ENCODE results near the gene C21orf58.
"Not testable (repeated sequence)": the region's sequence is repeated elsewhere in the genome, so short reads cannot be mapped to it uniquely, and the experiment has no call there.

C21orf58 gene

DNA sequence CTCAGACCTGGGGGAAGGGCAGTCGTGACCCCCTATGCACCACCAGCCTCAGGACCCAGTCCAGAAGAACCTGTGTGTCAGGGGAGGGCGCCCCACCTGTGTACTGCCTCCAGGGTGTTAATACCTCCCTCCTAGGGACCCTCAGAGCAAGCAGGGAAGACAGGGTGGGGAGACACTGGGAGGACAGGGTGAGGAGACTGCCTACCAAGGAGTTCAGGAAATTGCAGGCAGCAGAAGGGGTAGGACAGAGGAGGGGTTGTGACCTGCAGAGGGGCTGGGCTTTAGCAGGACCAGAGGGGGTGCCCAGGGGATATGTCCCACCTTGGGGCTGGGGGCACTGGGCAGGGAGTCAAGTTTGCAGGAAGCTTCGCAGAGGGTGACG, 5.2 kb downstream of the C21orf58 start:
- peak overlapping the region; percentile 16; the same call in 1 of the 2 replicates for H3K4me3 ChIP-seq (ENCODE audit: low read depth, low read length)
- no peak for TF ChIP-seq CTCF (IDR thresholded peaks at IDR 0.05; ENCODE audit: control insufficient read depth, extremely low read depth, insufficient read depth)
- no peak for DNase-seq (ENCODE audit: low read depth)

DNA sequence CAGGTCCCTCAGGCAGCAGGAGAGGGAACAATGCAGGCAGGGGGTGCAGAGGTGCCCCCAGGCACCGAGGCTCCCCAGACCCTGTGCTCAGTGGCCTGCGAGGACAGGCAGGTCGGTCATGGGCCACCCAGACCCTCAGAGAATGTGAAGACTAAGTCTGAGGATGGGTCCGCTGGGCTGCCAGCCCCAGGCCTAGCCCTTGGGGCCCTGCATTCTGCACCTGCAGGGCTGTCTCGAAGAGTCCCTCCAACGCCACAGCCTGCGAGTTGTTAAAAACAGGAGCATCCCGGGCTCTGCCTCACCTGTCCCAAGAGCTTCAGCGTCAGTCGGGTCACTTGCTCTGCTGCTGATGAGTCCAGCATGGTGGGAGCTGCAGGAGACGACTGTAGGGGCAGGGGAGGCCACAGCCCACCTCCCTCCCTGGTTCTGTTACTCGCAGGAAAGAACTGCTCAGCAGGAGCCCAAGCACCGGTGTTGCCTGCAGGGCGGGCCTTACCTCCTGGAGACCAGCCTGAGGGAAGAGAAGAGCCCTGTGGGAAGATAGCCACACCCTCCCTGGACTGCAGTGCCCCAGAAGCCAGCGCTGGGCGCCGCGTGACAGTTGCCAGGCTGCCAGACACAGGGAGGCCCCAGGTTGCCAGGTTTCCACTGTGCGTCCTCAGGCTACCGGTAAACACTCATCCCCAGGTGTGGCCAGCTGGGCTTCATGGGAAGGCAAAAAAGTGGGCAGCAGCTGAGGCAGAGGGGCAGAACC, 5.8 kb downstream of the C21orf58 start:
- peak overlapping the region; percentile 18 for H3K4me3 ChIP-seq (ENCODE audit: low read depth, low read length)
- TF ChIP-seq CTCF (IDR thresholded peaks at IDR 0.05; ENCODE audit: control insufficient read depth, extremely low read depth, insufficient read depth) = no peak
- peak; percentile 80 for DNase-seq (ENCODE audit: low read depth)

GRCh38 chr21:46316708-46317324, 6.9 kb downstream of the C21orf58 start:
- TF ChIP-seq CTCF (IDR thresholded peaks at IDR 0.05; ENCODE audit: control insufficient read depth, extremely low read depth, insufficient read depth) = no peak
- DNase-seq (ENCODE audit: low read depth) = no peak
- H3K4me3 ChIP-seq (ENCODE audit: low read depth, low read length) = no peak overlapping the region

GRCh38 chr21:46314441-46315020, 9.1 kb downstream of the C21orf58 start:
- no peak for DNase-seq (ENCODE audit: low read depth)
- no peak for TF ChIP-seq CTCF (IDR thresholded peaks at IDR 0.05; ENCODE audit: control insufficient read depth, extremely low read depth, insufficient read depth)
- no peak overlapping the region for H3K4me3 ChIP-seq (ENCODE audit: low read depth, low read length)

- no peak overlapping the region for H3K4me3 ChIP-seq (ENCODE audit: low read depth, low read length)
- TF ChIP-seq CTCF (IDR thresholded peaks at IDR 0.05; ENCODE audit: control insufficient read depth, extremely low read depth, insufficient read depth) = no peak
- DNase-seq (ENCODE audit: low read depth) = no peak
Measured at GRCh38 chr21:46312949-46313348, 10.7 kb downstream of the C21orf58 start.

DNA sequence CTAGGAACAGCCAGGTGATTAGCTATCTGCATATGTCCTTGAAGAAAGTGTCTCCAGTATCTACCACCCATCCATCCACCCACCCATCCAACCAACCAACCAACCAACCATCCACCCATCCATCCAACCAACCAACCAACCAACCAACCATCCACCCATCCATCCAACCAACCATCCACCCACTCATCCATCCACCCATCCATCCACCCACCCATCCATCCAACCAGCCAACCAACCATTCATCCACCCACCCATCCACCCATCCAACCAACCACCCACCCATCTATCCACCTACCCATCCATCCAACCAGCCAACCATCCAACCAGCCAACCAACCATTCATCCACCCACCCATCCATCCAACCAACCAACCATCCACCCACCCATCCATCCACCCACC, 12.1 kb downstream of the C21orf58 start:
- TF ChIP-seq CTCF (IDR thresholded peaks at IDR 0.05; ENCODE audit: control insufficient read depth, extremely low read depth, insufficient read depth) = no peak
- H3K4me3 ChIP-seq (ENCODE audit: low read depth, low read length) = no peak overlapping the region
- no peak for DNase-seq (ENCODE audit: low read depth)

DNA sequence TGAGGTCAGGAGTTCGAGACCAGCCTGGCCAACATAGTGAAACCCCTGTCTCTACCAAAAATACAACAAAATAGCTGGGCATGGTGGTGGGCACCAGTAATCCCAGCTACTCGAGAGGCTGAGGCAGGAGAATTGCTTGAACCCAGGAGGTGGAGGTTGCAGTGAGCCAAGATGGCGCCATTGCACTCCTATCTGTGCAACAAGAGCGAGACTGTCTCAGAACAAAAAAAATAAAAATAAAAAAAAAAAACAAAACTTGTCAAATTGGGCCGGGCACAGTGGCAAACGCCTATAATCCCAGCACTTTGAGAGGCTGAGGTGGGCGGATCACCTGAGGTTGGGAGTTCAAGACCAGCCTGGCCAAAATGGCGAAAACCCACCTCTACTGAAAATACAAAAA, 13.4 kb downstream of the C21orf58 start:
- H3K4me3 ChIP-seq (ENCODE audit: low read depth, low read length) = not testable (repeated sequence)

More for the DNA sequence above, 13.4 kb downstream of the C21orf58 start:
- DNase-seq (ENCODE audit: low read depth) = not testable (repeated sequence)

All from LNCaP clone FGC (cell line).